ENCODE data around the gene BCLAF3.

DNA sequence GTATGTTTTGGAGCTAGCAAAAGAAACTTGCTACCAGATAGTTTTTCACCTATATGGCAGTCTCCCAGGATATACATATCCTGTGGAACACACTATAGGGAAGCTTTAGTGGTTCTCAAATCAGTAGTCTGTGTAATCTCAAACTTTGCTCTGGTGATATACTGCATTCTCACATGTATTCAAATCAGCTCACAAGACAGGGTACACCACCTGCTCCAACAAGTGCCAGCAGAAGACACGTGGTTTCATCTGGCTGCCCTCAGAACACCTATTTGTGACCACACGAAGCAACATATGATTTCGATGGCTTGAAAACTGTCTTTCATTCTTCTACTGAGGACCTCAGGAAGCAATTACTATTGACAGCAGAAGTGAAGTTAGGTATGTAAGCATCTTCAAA is 37.7 kb downstream of the BCLAF3 start:
- TF ChIP-seq PRRX2 (CRISPR knock-in tag; IDR thresholded peaks at IDR 0.05): no peak
- TF ChIP-seq, protein P1, sequence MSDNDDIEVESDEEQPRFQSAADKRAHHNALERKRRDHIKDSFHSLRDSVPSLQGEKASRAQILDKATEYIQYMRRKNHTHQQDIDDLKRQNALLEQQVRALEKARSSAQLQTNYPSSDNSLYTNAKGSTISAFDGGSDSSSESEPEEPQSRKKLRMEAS (CRISPR knock-in tag; IDR thresholded peaks at IDR 0.05): no peak
- TF ChIP-seq, protein P2, sequence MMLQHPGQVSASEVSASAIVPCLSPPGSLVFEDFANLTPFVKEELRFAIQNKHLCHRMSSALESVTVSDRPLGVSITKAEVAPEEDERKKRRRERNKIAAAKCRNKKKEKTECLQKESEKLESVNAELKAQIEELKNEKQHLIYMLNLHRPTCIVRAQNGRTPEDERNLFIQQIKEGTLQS (CRISPR knock-in tag; conservative IDR thresholded peaks at IDR 0.05): no peak
- TF ChIP-seq, protein P3, sequence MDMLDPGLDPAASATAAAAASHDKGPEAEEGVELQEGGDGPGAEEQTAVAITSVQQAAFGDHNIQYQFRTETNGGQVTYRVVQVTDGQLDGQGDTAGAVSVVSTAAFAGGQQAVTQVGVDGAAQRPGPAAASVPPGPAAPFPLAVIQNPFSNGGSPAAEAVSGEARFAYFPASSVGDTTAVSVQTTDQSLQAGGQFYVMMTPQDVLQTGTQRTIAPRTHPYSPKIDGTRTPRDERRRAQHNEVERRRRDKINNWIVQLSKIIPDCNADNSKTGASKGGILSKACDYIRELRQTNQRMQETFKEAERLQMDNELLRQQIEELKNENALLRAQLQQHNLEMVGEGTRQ (CRISPR knock-in tag; IDR thresholded peaks at IDR 0.05): no peak
- no peak for TF ChIP-seq ELF4 (CRISPR knock-in tag; IDR thresholded peaks at IDR 0.05; ENCODE audit: low read depth)
- TF ChIP-seq IRF2 (CRISPR knock-in tag; IDR thresholded peaks at IDR 0.05; ENCODE audit: borderline replicate concordance, low read depth): no peak
- TF ChIP-seq, protein P4, sequence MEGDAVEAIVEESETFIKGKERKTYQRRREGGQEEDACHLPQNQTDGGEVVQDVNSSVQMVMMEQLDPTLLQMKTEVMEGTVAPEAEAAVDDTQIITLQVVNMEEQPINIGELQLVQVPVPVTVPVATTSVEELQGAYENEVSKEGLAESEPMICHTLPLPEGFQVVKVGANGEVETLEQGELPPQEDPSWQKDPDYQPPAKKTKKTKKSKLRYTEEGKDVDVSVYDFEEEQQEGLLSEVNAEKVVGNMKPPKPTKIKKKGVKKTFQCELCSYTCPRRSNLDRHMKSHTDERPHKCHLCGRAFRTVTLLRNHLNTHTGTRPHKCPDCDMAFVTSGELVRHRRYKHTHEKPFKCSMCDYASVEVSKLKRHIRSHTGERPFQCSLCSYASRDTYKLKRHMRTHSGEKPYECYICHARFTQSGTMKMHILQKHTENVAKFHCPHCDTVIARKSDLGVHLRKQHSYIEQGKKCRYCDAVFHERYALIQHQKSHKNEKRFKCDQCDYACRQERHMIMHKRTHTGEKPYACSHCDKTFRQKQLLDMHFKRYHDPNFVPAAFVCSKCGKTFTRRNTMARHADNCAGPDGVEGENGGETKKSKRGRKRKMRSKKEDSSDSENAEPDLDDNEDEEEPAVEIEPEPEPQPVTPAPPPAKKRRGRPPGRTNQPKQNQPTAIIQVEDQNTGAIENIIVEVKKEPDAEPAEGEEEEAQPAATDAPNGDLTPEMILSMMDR (IDR thresholded peaks at IDR 0.05): no peak
- no peak for TF ChIP-seq TEAD1 (CRISPR knock-in tag; IDR thresholded peaks at IDR 0.05)
- TF ChIP-seq CREM (CRISPR knock-in tag; IDR thresholded peaks at IDR 0.05): no peak

Data from WTC11 (cell line).